ENCODE results near the gene OR1I1. TPM values are rescaled to one million over a fixed set of nuclear protein-coding genes. Genes with fewer than 3 reads are reported as not detected.

Gene OR1I1
- total RNA-seq, 2 experiments from 2014 or later = not detected

- H3K4me1 Mint-ChIP-seq (ENCODE audit: low read depth) = peaks cover under 1% of the 10 kb centered on the region
- intact Hi-C loops (cut with micrococcal nuclease) = no loop called here
- H3K27me3 Mint-ChIP-seq (ENCODE audit: low read depth) = no peaks in the 10 kb centered on the region
- no peaks in the 10 kb centered on the region for H3K9me3 Mint-ChIP-seq
- peaks cover 10% of the 10 kb centered on the region for H3K36me3 Mint-ChIP-seq (ENCODE audit: low read depth)
- no peak overlapping the region for H3K4me3 Mint-ChIP-seq
- CTCF ChIA-PET = interaction anchor here (0.7 kb wide), 1 partner anchor 515 kb away, joined by 3 read pairs; no protein-coding TSS in a partner anchor
- DNase-seq = no peak
- no peak overlapping the region for H3K27ac Mint-ChIP-seq
These were observed 31.5 kb downstream of the OR1I1 start for GRCh38 chr19:15113245-15114152.

- no peak for DNase-seq
- Mint-ChIP-seq H3K36me3 (ENCODE audit: low read depth) (peaks cover 16% of the 10 kb centered on the region), H3K27ac (no peak overlapping the region), H3K4me3 (no peak overlapping the region), H3K27me3 (ENCODE audit: low read depth) (no peaks in the 10 kb centered on the region), H3K9me3 (no peaks in the 10 kb centered on the region), H3K4me1 (ENCODE audit: low read depth) (no peaks in the 10 kb centered on the region)
- intact Hi-C loops (cut with micrococcal nuclease) = no loop called here
- CTCF ChIA-PET = interaction anchor here (0.7 kb wide), 1 partner anchor 516 kb away, joined by 3 read pairs; no protein-coding TSS in a partner anchor
These were observed 32.1 kb downstream of the OR1I1 start for GRCh38 chr19:15114153-15114540.

GRCh38 chr19:15115080-15115479 is 33.1 kb downstream of the OR1I1 start:
- H3K27me3 Mint-ChIP-seq (ENCODE audit: low read depth) = no peaks in the 10 kb centered on the region
- intact Hi-C loops (cut with micrococcal nuclease) = no loop called here
- DNase-seq = no peak
- H3K4me3 Mint-ChIP-seq = no peak overlapping the region
- no peaks in the 10 kb centered on the region for H3K9me3 Mint-ChIP-seq
- no peaks in the 10 kb centered on the region for H3K4me1 Mint-ChIP-seq (ENCODE audit: low read depth)
- CTCF ChIA-PET = no interaction called here
- peaks cover 19% of the 10 kb centered on the region for H3K36me3 Mint-ChIP-seq (ENCODE audit: low read depth)
- H3K27ac Mint-ChIP-seq = no peak overlapping the region

GRCh38 chr19:15115762-15116615 is 34.0 kb downstream of the OR1I1 start:
- no peaks in the 10 kb centered on the region for H3K4me1 Mint-ChIP-seq (ENCODE audit: low read depth)
- CTCF ChIA-PET = no interaction called here
- no peak overlapping the region for H3K27ac Mint-ChIP-seq
- intact Hi-C loops (cut with micrococcal nuclease) = no loop called here
- H3K4me3 Mint-ChIP-seq = no peak overlapping the region
- peaks cover 26% of the 10 kb centered on the region for H3K36me3 Mint-ChIP-seq (ENCODE audit: low read depth)
- H3K9me3 Mint-ChIP-seq = no peaks in the 10 kb centered on the region
- no peaks in the 10 kb centered on the region for H3K27me3 Mint-ChIP-seq (ENCODE audit: low read depth)
- DNase-seq = no peak

- Mint-ChIP-seq H3K36me3 (ENCODE audit: low read depth) (peaks cover 31% of the 10 kb centered on the region), H3K27me3 (ENCODE audit: low read depth) (no peaks in the 10 kb centered on the region), H3K4me3 (no peak overlapping the region), H3K27ac (no peak overlapping the region), H3K9me3 (no peaks in the 10 kb centered on the region), H3K4me1 (ENCODE audit: low read depth) (no peaks in the 10 kb centered on the region)
- intact Hi-C loops (cut with micrococcal nuclease) = no loop called here
- DNase-seq = no peak
- CTCF ChIA-PET = no interaction called here
These were observed 34.8 kb downstream of the OR1I1 start for GRCh38 chr19:15116856-15117255.

- CTCF ChIA-PET = interaction anchor here (1.3 kb wide), 1 partner anchor 17 kb away, joined by 3 read pairs; no protein-coding TSS in a partner anchor
- no peak overlapping the region for H3K27ac Mint-ChIP-seq
- no peak for DNase-seq
- intact Hi-C loops (cut with micrococcal nuclease) = no loop called here
- no peaks in the 10 kb centered on the region for H3K9me3 Mint-ChIP-seq
- H3K4me3 Mint-ChIP-seq = no peak overlapping the region
- H3K4me1 Mint-ChIP-seq (ENCODE audit: low read depth) = peaks cover 3% of the 10 kb centered on the region
- H3K36me3 Mint-ChIP-seq (ENCODE audit: low read depth) = peaks cover 34% of the 10 kb centered on the region
- no peaks in the 10 kb centered on the region for H3K27me3 Mint-ChIP-seq (ENCODE audit: low read depth)
These were observed 36.2 kb downstream of the OR1I1 start for GRCh38 chr19:15118248-15118647.

- no peak overlapping the region for H3K27ac Mint-ChIP-seq
- intact Hi-C loops (cut with micrococcal nuclease) = no loop called here
- no peaks in the 10 kb centered on the region for H3K27me3 Mint-ChIP-seq (ENCODE audit: low read depth)
- DNase-seq = no peak
- CTCF ChIA-PET = interaction anchor here (1.3 kb wide), 1 partner anchor 18 kb away, joined by 3 read pairs; no protein-coding TSS in a partner anchor
- H3K4me3 Mint-ChIP-seq = no peak overlapping the region
- peaks cover 6% of the 10 kb centered on the region for H3K4me1 Mint-ChIP-seq (ENCODE audit: low read depth)
- H3K9me3 Mint-ChIP-seq = no peaks in the 10 kb centered on the region
- H3K36me3 Mint-ChIP-seq (ENCODE audit: low read depth) = peaks cover 33% of the 10 kb centered on the region
These were observed 36.9 kb downstream of the OR1I1 start for GRCh38 chr19:15118789-15119494.

GRCh38 chr19:15120135-15121026 is 38.4 kb downstream of the OR1I1 start:
- intact Hi-C loops (cut with micrococcal nuclease) = loop anchor here (10.0 kb wide), 2 partner anchors 214 to 714 kb away; partner anchors contain the start of gene BRD4
- H3K27me3 Mint-ChIP-seq (ENCODE audit: low read depth) = no peaks in the 10 kb centered on the region

GRCh38 chr19:15122331-15123030 is 40.5 kb downstream of the OR1I1 start:
- Mint-ChIP-seq H3K4me3 (no peak overlapping the region), H3K36me3 (ENCODE audit: low read depth) (peaks cover 31% of the 10 kb centered on the region), H3K27me3 (ENCODE audit: low read depth) (no peaks in the 10 kb centered on the region), H3K9me3 (no peaks in the 10 kb centered on the region), H3K27ac (no peak overlapping the region), H3K4me1 (ENCODE audit: low read depth) (peaks cover 16% of the 10 kb centered on the region)
- intact Hi-C loops (cut with micrococcal nuclease) = loop anchor here (10.0 kb wide), 2 partner anchors 212 to 712 kb away; partner anchors contain the start of gene BRD4
- no peak for DNase-seq
- CTCF ChIA-PET = interaction anchor here (0.7 kb wide), 1 partner anchor 29 kb away, joined by 5 read pairs; no protein-coding TSS in a partner anchor

More at GRCh38 chr19:15120135-15121026, 38.4 kb downstream of the OR1I1 start:
- CTCF ChIA-PET = interaction anchor here (0.9 to 1.2 kb wide), 3 partner anchors 14 to 36 kb away, joined by 4 to 6 read pairs (median 4); no protein-coding TSS in a partner anchor
- Mint-ChIP-seq H3K36me3 (ENCODE audit: low read depth) (peaks cover 33% of the 10 kb centered on the region), H3K27ac (no peak overlapping the region), H3K4me3 (no peak overlapping the region), H3K9me3 (no peaks in the 10 kb centered on the region), H3K4me1 (ENCODE audit: low read depth) (peaks cover 13% of the 10 kb centered on the region)
- DNase-seq = no peak

- CTCF ChIA-PET = interaction anchor here (1.3 kb wide), 2 partner anchors 22 to 27 kb away, joined by 3 to 5 read pairs; no protein-coding TSS in a partner anchor
- intact Hi-C loops (cut with micrococcal nuclease) = loop anchor here (10.0 kb wide), 2 partner anchors 212 to 712 kb away; partner anchors contain the start of gene BRD4
- no peak for DNase-seq
- Mint-ChIP-seq H3K36me3 (ENCODE audit: low read depth) (peaks cover 27% of the 10 kb centered on the region), H3K27me3 (ENCODE audit: low read depth) (no peaks in the 10 kb centered on the region), H3K27ac (no peak overlapping the region), H3K4me3 (no peak overlapping the region), H3K4me1 (ENCODE audit: low read depth) (peaks cover 16% of the 10 kb centered on the region), H3K9me3 (no peaks in the 10 kb centered on the region)
These were observed 41.2 kb downstream of the OR1I1 start for GRCh38 chr19:15123031-15123890.

Measured in activated naive CD4-positive, alpha-beta T cell treated with anti-CD3 and anti-CD28 coated beads for 36 hours (primary cell).